ENCODE data around the gene HOXA3. TPM values are rescaled to one million over a fixed set of nuclear protein-coding genes. Genes with fewer than 3 reads are reported as not detected.
A peak's percentile ranks its signal among the peaks of the same experiment; 100 is the strongest.

The HOXA3 gene
- total RNA-seq, 1 experiment from 2014 or later = 4.5 TPM

GRCh38 chr7:27174874-27175625, 22.7 kb upstream of the HOXA3 start:
- intact Hi-C loops (cut with micrococcal nuclease) = loop anchor here (1.0 kb wide), 1 partner anchor 10 kb away; the partner anchor contains the start of gene HOXA9
- Histone ChIP-seq H3K27me3 (ENCODE audit: low read length) (no peaks in the 10 kb centered on the region), H3K4me3 (ENCODE audit: low read length) (peak overlapping the region; percentile 84), H3F3A (ENCODE audit: low read length, unreplicated experiment) (no peaks in the 10 kb centered on the region), H3K4me2 (ENCODE audit: low read length) (peak overlapping the region; percentile 93), H3K79me2 (ENCODE audit: low read length) (peaks cover 99% of the 10 kb centered on the region), H4K20me1 (ENCODE audit: low read length) (no peaks in the 10 kb centered on the region), H3K9me3 (ENCODE audit: low read length) (no peaks in the 10 kb centered on the region), H3K4me1 (ENCODE audit: insufficient read depth, low read length) (peaks cover 18% of the 10 kb centered on the region), H3K9me2 (replicated peaks; ENCODE audit: low read length) (no peaks in the 10 kb centered on the region), H3K36me3 (ENCODE audit: low read depth, low read length) (0 out of 2 replicates have a peak, but pooled peaks cover 4% of the 10 kb centered on the region), H2AFZ (ENCODE audit: low read length) (no peak overlapping the region), H3K9ac (ENCODE audit: low read length) (peak overlapping the region; percentile 90), H3K27ac (ENCODE audit: low read length) (peak overlapping the region; percentile 97)
- ChIA-PET POLR2A (ENCODE audit: unreplicated experiment) (interaction anchor here (0.6 to 1.6 kb wide), 7 partner anchors 8 to 975 kb away, joined by 3 to 9 read pairs (median 4); partner anchors contain the start of genes HOXA11 and HOXA9), CTCF (interaction anchor here (0.6 to 0.9 kb wide), 4 partner anchors 15 to 805 kb away, joined by 6 to 10 read pairs (median 8); no protein-coding TSS in a partner anchor)
- ATAC-seq (peak; percentile 49), DNase-seq (peak; percentile 89)
- BruUV-seq (replicated peaks) = no TSS peak
- no peak for TF ChIP-seq CTCF (conservative IDR thresholded peaks at IDR 0.05; ENCODE audit: low read depth, low read length)

- peak; percentile 73 for DNase-seq
- H2AFZ ChIP-seq (ENCODE audit: low read length) = 0 out of 2 replicates have a peak within 1 kb of the TSS, but pooled peaks have one; percentile 41
These were observed 21.8 kb upstream of the HOXA3 start, which contains the start of gene HOXA10 for GRCh38 chr7:27173956-27174873. Gene HOXA10 (minus strand): TSS chr7:27174320. CDS start chr7:27174306, 14 bp downstream.

More at GRCh38 chr7:27173956-27174873, 21.8 kb upstream of the HOXA3 start, which contains the start of gene HOXA10:
- no peak for TF ChIP-seq EZH2 (IDR thresholded peaks at IDR 0.05; ENCODE audit: low read length, unreplicated experiment)
- no peak for TF ChIP-seq CTCF (conservative IDR thresholded peaks at IDR 0.05; ENCODE audit: low read depth, low read length)
- no peak for TF ChIP-seq EZH2phosphoT487 (IDR thresholded peaks at IDR 0.05; ENCODE audit: borderline replicate concordance, low read length)
- intact Hi-C loops (cut with micrococcal nuclease) = no loop called here
- ATAC-seq = peak; percentile 1
- H3K27ac ChIP-seq (ENCODE audit: low read length) = peak within 1 kb of the TSS; percentile 97
- H3K4me2 ChIP-seq (ENCODE audit: low read length) = peak within 1 kb of the TSS; percentile 93
- H3K9ac ChIP-seq (ENCODE audit: low read length) = peak within 1 kb of the TSS; percentile 90
- POLR2A ChIA-PET (ENCODE audit: unreplicated experiment) = interaction anchor here (0.6 to 1.6 kb wide), 5 partner anchors 9 to 77 kb away, joined by 3 to 5 read pairs (median 4); no protein-coding TSS in a partner anchor
- H3K4me1 ChIP-seq (ENCODE audit: insufficient read depth, low read length) = peaks cover 18% of the 10 kb centered on the region
- BruUV-seq (replicated peaks) = no TSS peak
- CTCF ChIA-PET = no interaction called here
- no peaks in the 10 kb centered on the region for H3K27me3 ChIP-seq (ENCODE audit: low read length)
- 0 out of 2 replicates have a peak, but pooled peaks cover 4% of the 10 kb centered on the region for H3K36me3 ChIP-seq (ENCODE audit: low read depth, low read length)
- no peaks in the 10 kb centered on the region for H3K9me3 ChIP-seq (ENCODE audit: low read length)
- H3F3A ChIP-seq (ENCODE audit: low read length, unreplicated experiment) = no peaks in the 10 kb centered on the region
- peak within 1 kb of the TSS; percentile 84 for H3K4me3 ChIP-seq (ENCODE audit: low read length)
- no peaks in the 10 kb centered on the region for H4K20me1 ChIP-seq (ENCODE audit: low read length)
- no peaks in the 10 kb centered on the region for H3K9me2 ChIP-seq (replicated peaks; ENCODE audit: low read length)
- H3K79me2 ChIP-seq (ENCODE audit: low read length) = peaks cover 100% of the 10 kb centered on the region

Data from PC-3 (cell line).